Measurements from ENCODE around the gene LPO. TPM values are rescaled to one million over a fixed set of nuclear protein-coding genes. Genes with fewer than 3 reads are reported as not detected.

Gene LPO
- total RNA-seq = not detected in 2 replicates

- DNase-seq (ENCODE audit: low read depth, low spot score) = no peak
These were observed at the start of gene LPO for GRCh38 chr17:58238147-58238634. Gene LPO (plus strand): TSS chr17:58238584. CDS start chr17:58242980, 4,396 bp downstream.

- no peak for DNase-seq (ENCODE audit: low read depth, low spot score)
These were observed 48.8 kb upstream of the LPO start for GRCh38 chr17:58189436-58190146.

- no peak for DNase-seq (ENCODE audit: low read depth, low spot score)
These were observed 47.0 kb upstream of the LPO start for GRCh38 chr17:58191241-58191896.

GRCh38 chr17:58192612-58193011 is 45.8 kb upstream of the LPO start, which contains the start of gene EPX:
Gene EPX (plus strand): TSS chr17:58192726. CDS start chr17:58192847, 121 bp downstream.
- DNase-seq (ENCODE audit: low read depth, low spot score) = no peak

- no peak for DNase-seq (ENCODE audit: low read depth, low spot score)
These were observed 44.6 kb upstream of the LPO start for GRCh38 chr17:58193641-58194255.

GRCh38 chr17:58195518-58196123 is 42.8 kb upstream of the LPO start:
- no peak for DNase-seq (ENCODE audit: low read depth, low spot score)

GRCh38 chr17:58196610-58197009 is 41.8 kb upstream of the LPO start:
- no peak for DNase-seq (ENCODE audit: low read depth, low spot score)

- no peak for DNase-seq (ENCODE audit: low read depth, low spot score)
These were observed 38.3 kb upstream of the LPO start for GRCh38 chr17:58200024-58200633.

- DNase-seq (ENCODE audit: low read depth, low spot score) = no peak
These were observed 35.5 kb upstream of the LPO start for GRCh38 chr17:58202859-58203258.

- DNase-seq (ENCODE audit: low read depth, low spot score) = no peak
These were observed 33.6 kb upstream of the LPO start for GRCh38 chr17:58204796-58205195.

- no peak for DNase-seq (ENCODE audit: low read depth, low spot score)
These were observed 32.4 kb upstream of the LPO start for GRCh38 chr17:58205936-58206335.

- DNase-seq (ENCODE audit: low read depth, low spot score) = no peak
These were observed 30.9 kb upstream of the LPO start for GRCh38 chr17:58207451-58207850.

- DNase-seq (ENCODE audit: low read depth, low spot score) = no peak
These were observed 30.0 kb upstream of the LPO start for GRCh38 chr17:58208344-58208743.

- no peak for DNase-seq (ENCODE audit: low read depth, low spot score)
These were observed 27.5 kb upstream of the LPO start for GRCh38 chr17:58210922-58211321.

GRCh38 chr17:58215685-58216084 is 22.7 kb upstream of the LPO start:
- DNase-seq (ENCODE audit: low read depth, low spot score) = no peak

- DNase-seq (ENCODE audit: low read depth, low spot score) = no peak
These were observed 20.6 kb upstream of the LPO start for GRCh38 chr17:58217766-58218165.

- peak; percentile 71 for DNase-seq (ENCODE audit: low read depth, low spot score)
These were observed 19.2 kb upstream of the LPO start, which contains the start of gene MKS1 for GRCh38 chr17:58219007-58219788. Gene MKS1 (minus strand): TSS chr17:58219255. CDS start chr17:58219230, 25 bp downstream.

GRCh38 chr17:58219789-58220183 is 18.6 kb upstream of the LPO start:
- no peak for DNase-seq (ENCODE audit: low read depth, low spot score)

GRCh38 chr17:58224315-58224714 is 14.1 kb upstream of the LPO start:
- DNase-seq (ENCODE audit: low read depth, low spot score) = no peak

GRCh38 chr17:58227733-58228132 is 10.7 kb upstream of the LPO start:
- DNase-seq (ENCODE audit: low read depth, low spot score) = no peak

GRCh38 chr17:58228679-58229078 is 9.7 kb upstream of the LPO start:
- no peak for DNase-seq (ENCODE audit: low read depth, low spot score)

All from pulmonary artery endothelial cell (primary cell).